ENCODE results near the gene PAPPA2. TPM values are rescaled to one million over a fixed set of nuclear protein-coding genes. Genes with fewer than 3 reads are reported as not detected.

The PAPPA2 gene
- total RNA-seq, 1 donor from 2014 or later: not detected

DNA sequence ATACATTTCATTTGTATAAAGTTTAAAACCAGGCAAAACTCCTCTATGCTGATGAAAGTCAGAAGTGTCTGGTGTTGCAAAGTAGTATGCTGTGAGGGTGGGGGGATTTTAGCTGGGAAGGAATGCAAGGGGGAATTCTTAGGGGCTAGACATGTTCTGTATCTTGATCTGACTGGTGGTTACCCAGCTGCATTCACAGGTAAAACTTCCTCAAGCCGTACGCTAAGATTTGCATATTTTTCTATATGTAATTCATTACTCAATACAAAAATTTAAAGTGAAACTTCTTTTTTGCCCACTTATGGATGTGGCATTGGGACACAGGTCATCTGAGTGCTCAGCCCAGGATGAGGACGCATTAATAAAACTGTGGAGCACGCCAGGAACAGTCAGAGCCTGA lies 323.3 kb downstream of the PAPPA2 start:
- Mint-ChIP-seq H3K27ac (no peak overlapping the region), H3K36me3 (ENCODE audit: low read depth) (no peaks in the 10 kb centered on the region), H3K4me3 (no peak overlapping the region), H3K9me3 (peaks cover 4% of the 10 kb centered on the region), H3K27me3 (peaks cover 2% of the 10 kb centered on the region), H3K4me1 (no peaks in the 10 kb centered on the region)
- DNase-seq (no peak), ATAC-seq (ENCODE audit: low read depth) (no peak)
- TF ChIP-seq CTCF (IDR thresholded peaks at IDR 0.05): no peak
- POLR2A ChIA-PET: no interaction called here
- CTCF ChIA-PET: no interaction called here
- intact Hi-C loops (cut with micrococcal nuclease): no loop called here

- Mint-ChIP-seq H3K4me1 (no peaks in the 10 kb centered on the region), H3K27me3 (peaks cover 2% of the 10 kb centered on the region), H3K36me3 (ENCODE audit: low read depth) (no peaks in the 10 kb centered on the region), H3K9me3 (peaks cover 4% of the 10 kb centered on the region), H3K27ac (no peak overlapping the region), H3K4me3 (no peak overlapping the region)
- CTCF ChIA-PET: no interaction called here
- no peak for ATAC-seq (ENCODE audit: low read depth)
- POLR2A ChIA-PET: no interaction called here
- intact Hi-C loops (cut with micrococcal nuclease): no loop called here
- TF ChIP-seq CTCF (IDR thresholded peaks at IDR 0.05): no peak
- no peak for DNase-seq
Measured at GRCh38 chr1:176789571-176790090, 326.7 kb downstream of the PAPPA2 start.

GRCh38 chr1:176790786-176791185 lies 327.8 kb downstream of the PAPPA2 start:
- Mint-ChIP-seq H3K9me3 (peaks cover 4% of the 10 kb centered on the region), H3K4me1 (no peaks in the 10 kb centered on the region), H3K36me3 (ENCODE audit: low read depth) (no peaks in the 10 kb centered on the region), H3K27me3 (peaks cover 2% of the 10 kb centered on the region), H3K27ac (no peak overlapping the region), H3K4me3 (no peak overlapping the region)
- no peak for TF ChIP-seq CTCF (IDR thresholded peaks at IDR 0.05)
- ChIA-PET CTCF (no interaction called here), POLR2A (no interaction called here)
- intact Hi-C loops (cut with micrococcal nuclease): no loop called here
- ATAC-seq (ENCODE audit: low read depth): no peak
- no peak for DNase-seq

- H3K9me3 Mint-ChIP-seq: peaks cover 4% of the 10 kb centered on the region
- no peak for TF ChIP-seq CTCF (IDR thresholded peaks at IDR 0.05)
Measured at GRCh38 chr1:176791906-176792305, 328.9 kb downstream of the PAPPA2 start.

DNA sequence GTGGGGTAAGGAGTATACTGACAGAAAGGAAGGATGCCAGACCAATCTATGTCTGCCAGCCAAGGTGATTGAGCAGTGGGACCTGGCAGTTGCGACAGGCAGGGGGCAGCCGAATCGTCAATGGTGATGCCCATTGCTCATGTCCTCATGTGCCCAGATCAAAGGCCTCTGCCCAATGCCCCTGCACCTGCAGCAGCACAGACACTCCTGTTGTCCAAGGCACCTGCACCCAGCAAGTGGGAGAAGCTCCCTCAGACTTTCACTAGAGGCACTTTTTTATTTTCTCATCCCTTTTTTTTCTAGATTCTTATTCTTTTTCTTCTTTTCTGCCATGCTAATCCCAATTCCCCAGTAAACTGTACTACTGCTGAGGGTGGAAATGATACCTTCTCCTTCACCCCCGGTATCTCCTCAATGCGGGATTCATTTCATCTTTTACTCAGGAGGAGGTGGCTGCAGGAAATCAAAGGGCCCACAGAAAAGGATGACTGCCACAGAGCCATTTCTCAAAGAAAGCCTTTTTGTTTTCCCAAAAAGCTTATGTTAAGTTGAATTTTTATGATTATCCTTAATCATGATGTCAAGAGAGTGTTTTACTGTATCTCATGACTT lies 332.0 kb downstream of the PAPPA2 start:
- H3K9me3 Mint-ChIP-seq: no peaks in the 10 kb centered on the region
- no peaks in the 10 kb centered on the region for H3K4me1 Mint-ChIP-seq
- no peak overlapping the region for H3K27ac Mint-ChIP-seq
- ChIA-PET CTCF (no interaction called here), POLR2A (interaction anchor here (0.6 kb wide), 1 partner anchor 22 kb away, joined by 5 read pairs; no protein-coding TSS in a partner anchor)
- no peaks in the 10 kb centered on the region for H3K27me3 Mint-ChIP-seq
- intact Hi-C loops (cut with micrococcal nuclease): no loop called here
- no peaks in the 10 kb centered on the region for H3K36me3 Mint-ChIP-seq (ENCODE audit: low read depth)
- no peak for DNase-seq
- no peak for TF ChIP-seq CTCF (IDR thresholded peaks at IDR 0.05)
- no peak for ATAC-seq (ENCODE audit: low read depth)
- no peak overlapping the region for H3K4me3 Mint-ChIP-seq

More at GRCh38 chr1:176791906-176792305, 328.9 kb downstream of the PAPPA2 start:
- POLR2A ChIA-PET: no interaction called here
- ATAC-seq (ENCODE audit: low read depth) (no peak), DNase-seq (no peak)
- Mint-ChIP-seq H3K36me3 (ENCODE audit: low read depth) (no peaks in the 10 kb centered on the region), H3K4me1 (no peaks in the 10 kb centered on the region), H3K4me3 (no peak overlapping the region), H3K27me3 (no peaks in the 10 kb centered on the region), H3K27ac (no peak overlapping the region)
- CTCF ChIA-PET: no interaction called here
- intact Hi-C loops (cut with micrococcal nuclease): no loop called here
